Testis (tissue), 3 donors: ENCODE measurements around the gene GANC. TPM values are rescaled to one million over a fixed set of nuclear protein-coding genes. Genes with fewer than 3 reads are reported as not detected.

Experiments
- DNase-seq: peaks from one replicate; pipeline ENCODE4 v3.0.0-alpha.2; 2019
- H3K27ac ChIP-seq, 2 donors: fragments of 200-600 bp; sonication (generic); one replicate each; pipeline ENCODE4 v1.5.1; 2019
- H3K27me3 ChIP-seq: fragments of 200-600 bp; sonication (generic); one replicate; pipeline ENCODE4 v1.5.1; 2019
- H3K36me3 ChIP-seq: fragments of 200-600 bp; sonication (generic); one replicate; pipeline ENCODE4 v1.5.1; 2017; ENCODE audit warnings: low read depth; ENCODE audit errors: missing control alignments
- H3K4me1 ChIP-seq: fragments of 200-600 bp; sonication (generic); one replicate; pipeline ENCODE4 v1.5.1; 2019
- H3K4me3 ChIP-seq, 2 donors: fragments of 200-600 bp; sonication (generic); one replicate each; pipeline ENCODE4 v1.5.1; 2017 to 2019
- H3K9me3 ChIP-seq: fragments of 200-600 bp; sonication (generic); one replicate; pipeline ENCODE4 v1.5.1; 2017
- POLR2A ChIP-seq: fragments of 450-650 bp; IDR thresholded peaks from one replicate; pipeline ENCODE4 v1.6.1; 2017; ENCODE audit warnings: antibody characterized with exemption, mild to moderate bottlenecking, moderate library complexity
- WGBS, 2 donors: methylation state at CpG; one replicate each; pipeline ENCODE4 v1.1.5; 2018; 5-methylcytosine and 5-hydroxymethylcytosine counted together
- intact Hi-C: fragments of 100-400 bp; cut with DNase I; formaldehyde crosslinking; loops from one replicate; pipeline ENCODE4 v1.15.1; 2023; ENCODE audit warnings: low total_unique reads
- polyA plus RNA-seq: library from polyadenylated mRNA; stranded (reverse); fragments of 350-450 nt; fragmentation: Illumina TruSeq; extraction: RNeasy Lipid Tissue Mini Kit (QIAGEN cat#74804); gene quantifications from one replicate; pipeline ENCODE4 v1.2.3, GENCODE V29; 2014; ENCODE audit warnings: low read depth, low replicate concordance; ENCODE audit not compliant: insufficient read depth
- total RNA-seq, 2 donors: library from RNA; depleted of rRNA; stranded (reverse); fragments of >200 nt; gene quantifications; one replicate each; pipeline ENCODE4 v1.2.3, GENCODE V29; 2016
- TF ChIP-seq, protein P1 (sequence below), 3 experiments: fragments of 450-650 bp in 2 of 3; fragments of 200-600 bp in 1 of 3; sonication (generic) in 1 of 3; IDR thresholded peaks; one replicate each; pipeline ENCODE4 v1.5.1; 2016 to 2019; ENCODE audit warnings: antibody characterized with exemption in 3 of 3, mild to moderate bottlenecking in 2 of 3, moderate library complexity in 1 of 3

GANC gene
- total and polyA plus RNA-seq, 3 donors from 2014 or later, result 37.6 to 63.4 (median 54.8) TPM

- H3K9me3 ChIP-seq, result no peaks in the 10 kb centered on the region
- 96 to 98% methylated on average over 4 of the region's 4 CpGs for WGBS, 2 donors
- no peak overlapping the region for H3K27ac ChIP-seq
- TF ChIP-seq, protein P1, sequence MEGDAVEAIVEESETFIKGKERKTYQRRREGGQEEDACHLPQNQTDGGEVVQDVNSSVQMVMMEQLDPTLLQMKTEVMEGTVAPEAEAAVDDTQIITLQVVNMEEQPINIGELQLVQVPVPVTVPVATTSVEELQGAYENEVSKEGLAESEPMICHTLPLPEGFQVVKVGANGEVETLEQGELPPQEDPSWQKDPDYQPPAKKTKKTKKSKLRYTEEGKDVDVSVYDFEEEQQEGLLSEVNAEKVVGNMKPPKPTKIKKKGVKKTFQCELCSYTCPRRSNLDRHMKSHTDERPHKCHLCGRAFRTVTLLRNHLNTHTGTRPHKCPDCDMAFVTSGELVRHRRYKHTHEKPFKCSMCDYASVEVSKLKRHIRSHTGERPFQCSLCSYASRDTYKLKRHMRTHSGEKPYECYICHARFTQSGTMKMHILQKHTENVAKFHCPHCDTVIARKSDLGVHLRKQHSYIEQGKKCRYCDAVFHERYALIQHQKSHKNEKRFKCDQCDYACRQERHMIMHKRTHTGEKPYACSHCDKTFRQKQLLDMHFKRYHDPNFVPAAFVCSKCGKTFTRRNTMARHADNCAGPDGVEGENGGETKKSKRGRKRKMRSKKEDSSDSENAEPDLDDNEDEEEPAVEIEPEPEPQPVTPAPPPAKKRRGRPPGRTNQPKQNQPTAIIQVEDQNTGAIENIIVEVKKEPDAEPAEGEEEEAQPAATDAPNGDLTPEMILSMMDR (IDR thresholded peaks at IDR 0.05), result no peak
- TF ChIP-seq POLR2A, result no peak
- no peak overlapping the region for H3K4me3 ChIP-seq
- DNase-seq, result no peak
- no peaks in the 10 kb centered on the region for H3K36me3 ChIP-seq
- H3K27me3 ChIP-seq, result no peaks in the 10 kb centered on the region
- H3K4me1 ChIP-seq, result no peaks in the 10 kb centered on the region
- intact Hi-C loops, result no loop called here
Measured at GRCh38 chr15:42373936-42374335, 100.9 kb downstream of the GANC start.

- H3K9me3 ChIP-seq, result no peaks in the 10 kb centered on the region
- H3K4me3 ChIP-seq, result no peak overlapping the region
- DNase-seq, result no peak
- TF ChIP-seq POLR2A, result no peak
- TF ChIP-seq, protein P1 (IDR thresholded peaks at IDR 0.05), result no peak
- no peak overlapping the region for H3K27ac ChIP-seq
- H3K27me3 ChIP-seq, result no peaks in the 10 kb centered on the region
- H3K36me3 ChIP-seq, result no peaks in the 10 kb centered on the region
- no peaks in the 10 kb centered on the region for H3K4me1 ChIP-seq
- intact Hi-C loops, result no loop called here
- 100% methylated on average over 1 of the region's 1 CpG for WGBS, 2 donors
Measured at GRCh38 chr15:42374810-42375209, 101.8 kb downstream of the GANC start.

- Histone ChIP-seq H3K9me3 (no peaks in the 10 kb centered on the region), H3K4me3 (no peak overlapping the region), H3K27me3 (no peaks in the 10 kb centered on the region), H3K27ac (no peak overlapping the region), H3K4me1 (no peaks in the 10 kb centered on the region), H3K36me3 (no peaks in the 10 kb centered on the region)
- no peak for TF ChIP-seq POLR2A
- TF ChIP-seq, protein P1 (IDR thresholded peaks at IDR 0.05), result no peak
- intact Hi-C loops, result no loop called here
- no peak for DNase-seq
- WGBS, 2 donors, result 98 to 100% methylated on average over 5 of the region's 5 CpGs
Measured at GRCh38 chr15:42375252-42375651, 102.3 kb downstream of the GANC start.

- TF ChIP-seq POLR2A, result no peak
- TF ChIP-seq, protein P1 (IDR thresholded peaks at IDR 0.05), result no peak
- Histone ChIP-seq H3K4me1 (no peaks in the 10 kb centered on the region), H3K27ac (no peak overlapping the region), H3K36me3 (no peaks in the 10 kb centered on the region), H3K9me3 (no peaks in the 10 kb centered on the region), H3K27me3 (no peaks in the 10 kb centered on the region), H3K4me3 (no peak overlapping the region)
- intact Hi-C loops, result no loop called here
- 59 to 74% methylated on average over 4 of the region's 4 CpGs for WGBS, 2 donors
- no peak for DNase-seq
Measured at GRCh38 chr15:42375941-42376340, 102.9 kb downstream of the GANC start.

DNA sequence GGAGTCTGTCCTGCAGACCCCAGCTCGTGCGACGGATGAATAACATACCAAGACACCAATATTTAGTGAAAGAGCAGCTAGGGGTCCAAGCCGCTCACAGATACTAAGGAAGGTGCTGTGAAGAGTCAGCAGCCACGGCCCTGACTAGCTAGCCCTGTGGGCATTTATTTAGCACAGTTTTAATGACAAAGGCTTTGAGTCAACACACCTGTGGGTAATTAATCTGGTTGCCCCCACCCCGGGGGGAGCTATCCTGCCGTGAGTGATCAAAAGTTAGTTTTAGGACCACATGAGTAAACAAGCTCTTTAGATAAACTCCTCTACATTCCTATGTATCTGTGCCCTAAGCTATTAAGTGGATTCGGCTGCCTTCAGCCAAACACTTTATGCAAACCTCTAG is 105.0 kb downstream of the GANC start:
- intact Hi-C loops, result no loop called here
- no peaks in the 10 kb centered on the region for H3K9me3 ChIP-seq
- H3K4me3 ChIP-seq, result no peak overlapping the region
- no peak for DNase-seq
- no peaks in the 10 kb centered on the region for H3K36me3 ChIP-seq
- H3K27me3 ChIP-seq, result no peaks in the 10 kb centered on the region
- 83 to 87% methylated on average over 8 of the region's 8 CpGs for WGBS, 2 donors
- H3K27ac ChIP-seq, result no peak overlapping the region
- TF ChIP-seq, protein P1 (IDR thresholded peaks at IDR 0.05), result no peak
- no peak for TF ChIP-seq POLR2A
- no peaks in the 10 kb centered on the region for H3K4me1 ChIP-seq
